Lower leg skin (tissue), 4 donors: ENCODE results near the gene NHERF2. TPM values are rescaled to one million over a fixed set of nuclear protein-coding genes. Genes with fewer than 3 reads are reported as not detected.

Experiments used
- DNase-seq, 2 donors: peaks; one replicate each; pipeline ENCODE4 v3.0.0-alpha.2; 2019; ENCODE audit warnings: low spot score in 2 of 2
- H3K4me3 ChIP-seq: fragments of 200-600 bp; sonication (generic); 2 replicates; pipeline ENCODE4 v1.5.1; 2017; ENCODE audit warnings: mild to moderate bottlenecking, low read depth; ENCODE audit not compliant: poor library complexity, severe bottlenecking
- CTCF ChIP-seq, 3 donors: fragments of 450-650 bp; IDR thresholded peaks; one replicate each; pipeline ENCODE4 v1.5.1; 2016; ENCODE audit warnings: antibody characterized with exemption in 3 of 3, mild to moderate bottlenecking in 3 of 3, moderate library complexity in 2 of 3
- POLR2A ChIP-seq, 2 donors: fragments of 450-650 bp; IDR thresholded peaks; one replicate each; pipeline ENCODE4 v1.6.1; 2016 to 2017; ENCODE audit warnings: antibody characterized with exemption in 2 of 2, mild to moderate bottlenecking in 1 of 2, moderate library complexity in 1 of 2
- WGBS, 2 donors: methylation state at CpG; one replicate each; pipeline ENCODE4 v1.1.5; 2018; 5-methylcytosine and 5-hydroxymethylcytosine counted together
- intact Hi-C: fragments of 100-400 bp; cut with DNase I; formaldehyde crosslinking; loops from one replicate; pipeline ENCODE4 v1.15.0; 2023; ENCODE audit warnings: low total_unique reads
- total RNA-seq, 4 donors: library from RNA; depleted of rRNA; stranded (reverse); fragments of >200 nt; gene quantifications; one replicate each; pipeline ENCODE4 v1.1.0, GENCODE V29; 2016

Gene NHERF2
- total RNA-seq, 4 donors from 2014 or later: 11.9 to 30.6 (median 27.3) TPM

- 0 to 1% methylated on average over 44 to 53 of the region's 109 CpGs for WGBS, 2 donors
Observed at GRCh38 chr16:1983544-1984346, 43.0 kb upstream of the NHERF2 start, which contains the start of gene GFER. Gene GFER, plus strand, starts transcription at chr16:1984193. Its CDS starts 26 bp downstream, at chr16:1984219.

GRCh38 chr16:1984347-1985225 lies 42.1 kb upstream of the NHERF2 start:
- H3K4me3 ChIP-seq: peak overlapping the region; percentile 57
- WGBS, 2 donors: 13 to 16% methylated on average over 24 to 37 of the region's 58 CpGs
- DNase-seq: no peak
- no peak for TF ChIP-seq CTCF (IDR thresholded peaks at IDR 0.05)
- TF ChIP-seq POLR2A (IDR thresholded peaks at IDR 0.05): no peak
- intact Hi-C loops: no loop called here

More at GRCh38 chr16:1983544-1984346, 43.0 kb upstream of the NHERF2 start, which contains the start of gene GFER:
- TF ChIP-seq POLR2A (IDR thresholded peaks at IDR 0.05) (no peak), CTCF (IDR thresholded peaks at IDR 0.05) (no peak)
- intact Hi-C loops: no loop called here
- peak within 1 kb of the TSS; percentile 57 for H3K4me3 ChIP-seq
- DNase-seq: peak; percentile 77 to 96

GRCh38 chr16:1985466-1986150 lies 41.1 kb upstream of the NHERF2 start:
- intact Hi-C loops: no loop called here
- no peak for TF ChIP-seq POLR2A (IDR thresholded peaks at IDR 0.05)
- TF ChIP-seq CTCF (IDR thresholded peaks at IDR 0.05): no peak
- 62 to 75% methylated on average over 10 to 13 of the region's 14 CpGs for WGBS, 2 donors
- DNase-seq: no peak
- H3K4me3 ChIP-seq: no peak overlapping the region

GRCh38 chr16:1987198-1987597 lies 39.5 kb upstream of the NHERF2 start:
- no peak for DNase-seq
- TF ChIP-seq POLR2A (IDR thresholded peaks at IDR 0.05): no peak
- TF ChIP-seq CTCF (IDR thresholded peaks at IDR 0.05): no peak
- H3K4me3 ChIP-seq: no peak overlapping the region
- intact Hi-C loops: no loop called here
- 89 to 93% methylated on average over 10 of the region's 10 CpGs for WGBS, 2 donors

- TF ChIP-seq POLR2A (IDR thresholded peaks at IDR 0.05) (no peak), CTCF (IDR thresholded peaks at IDR 0.05) (no peak)
- 6 to 13% methylated on average over 19 to 28 of the region's 67 CpGs for WGBS, 2 donors
- H3K4me3 ChIP-seq: no peak within 1 kb of the TSS
- DNase-seq: no peak
- intact Hi-C loops: no loop called here
Observed at GRCh38 chr16:1989209-1990100, 37.2 kb upstream of the NHERF2 start, which contains the start of gene SYNGR3. Gene SYNGR3, plus strand, starts transcription at chr16:1989970. Its CDS starts 133 bp downstream, at chr16:1990103.
